Muscle of back (tissue), 11 donors: ENCODE data around the gene NCCRP1. TPM values are rescaled to one million over a fixed set of nuclear protein-coding genes. Genes with fewer than 3 reads are reported as not detected.
"Not testable (repeated sequence)": the region's sequence is repeated elsewhere in the genome, so short reads cannot be mapped to it uniquely, and the experiment has no call there.

Experiments
- DNase-seq, 3 donors: peaks; one replicate each; pipeline versions ENCODE4 v3.0.0 to v3.0.0-alpha.2; 2013
- polyA plus RNA-seq, 10 donors: library from polyadenylated mRNA; unstranded; fragments of 120-200 nt; gene quantifications; one replicate each; pipeline ENCODE4 v1.2.1, GENCODE V29; 2013; ENCODE audit not compliant: insufficient read length in 10 of 10

The NCCRP1 gene
- polyA plus RNA-seq, 10 donors: 0.08 to 2.1 (median 0.13) TPM; not detected in 5

DNA sequence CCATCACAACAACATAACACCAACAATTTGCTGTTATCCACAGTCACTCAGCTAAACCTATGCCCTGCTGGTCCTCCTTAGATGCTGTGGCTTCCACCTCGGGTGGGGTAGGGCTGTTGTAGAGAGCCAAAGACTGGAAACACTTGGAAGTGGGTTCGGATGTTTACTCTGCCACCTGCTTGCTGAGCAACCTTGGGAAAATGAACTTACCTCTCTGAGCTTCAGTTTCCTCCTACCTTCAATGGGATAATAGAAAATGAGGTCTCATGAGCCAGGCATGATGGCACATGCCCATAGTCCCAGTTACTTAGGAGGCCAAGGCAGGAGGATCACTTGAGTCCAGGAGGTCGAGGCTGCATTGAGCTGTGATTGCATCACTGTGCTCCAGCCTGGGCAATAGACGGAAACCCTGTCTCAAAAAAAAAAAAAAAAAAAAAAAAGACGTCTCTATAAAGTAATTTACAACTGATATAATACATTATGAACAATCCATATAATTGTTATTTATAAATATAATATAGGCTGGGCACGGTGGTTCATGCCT, 10.6 kb downstream of the NCCRP1 start:
- no peak for DNase-seq

DNA sequence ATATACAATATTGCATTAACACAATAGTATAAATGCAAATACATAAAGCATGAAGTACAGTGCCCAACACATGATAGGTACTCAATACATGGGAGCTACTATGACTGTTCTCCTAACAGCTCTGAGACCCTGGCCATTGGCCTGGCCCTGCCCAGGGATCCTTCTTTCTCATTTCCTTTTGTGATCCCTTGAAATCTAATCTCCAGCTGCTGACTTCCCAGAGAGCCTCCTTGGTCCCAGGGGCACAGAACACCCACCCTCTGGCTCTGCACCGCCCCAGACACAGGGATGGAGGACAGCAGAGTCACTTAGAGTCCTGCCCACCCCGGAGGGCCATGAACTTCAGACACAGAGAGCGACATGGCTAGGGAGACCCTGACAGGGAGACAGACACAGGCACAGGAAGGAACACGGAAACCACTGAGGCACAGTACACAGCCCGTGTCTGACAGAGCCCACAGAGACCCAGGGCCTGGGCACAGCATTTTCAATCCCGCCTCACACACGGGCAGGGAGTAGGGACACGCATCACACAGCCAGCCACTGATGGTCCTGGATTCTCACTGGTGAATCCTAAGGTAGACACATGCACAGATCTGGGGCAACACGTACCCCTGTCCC, 11.5 kb downstream of the NCCRP1 start:
- no peak for DNase-seq

DNA sequence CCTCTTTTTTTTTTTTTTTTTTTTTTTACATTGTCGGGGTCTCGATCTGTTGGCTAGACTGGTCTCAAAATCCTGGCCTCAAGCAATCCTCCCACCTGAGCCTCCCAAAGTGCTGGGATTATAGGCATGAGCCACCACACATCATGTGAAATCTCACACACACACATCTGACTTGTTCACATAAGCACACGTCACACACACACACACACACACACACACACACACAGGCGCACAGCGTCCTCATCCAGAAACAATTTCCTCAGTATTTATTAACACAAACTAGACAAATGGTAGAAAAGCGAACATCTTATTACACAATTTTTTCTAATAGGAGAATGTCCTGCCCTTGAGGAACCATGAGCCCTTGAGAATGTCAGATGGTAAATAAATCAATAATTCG, 12.4 kb downstream of the NCCRP1 start:
- no peak for DNase-seq

DNA sequence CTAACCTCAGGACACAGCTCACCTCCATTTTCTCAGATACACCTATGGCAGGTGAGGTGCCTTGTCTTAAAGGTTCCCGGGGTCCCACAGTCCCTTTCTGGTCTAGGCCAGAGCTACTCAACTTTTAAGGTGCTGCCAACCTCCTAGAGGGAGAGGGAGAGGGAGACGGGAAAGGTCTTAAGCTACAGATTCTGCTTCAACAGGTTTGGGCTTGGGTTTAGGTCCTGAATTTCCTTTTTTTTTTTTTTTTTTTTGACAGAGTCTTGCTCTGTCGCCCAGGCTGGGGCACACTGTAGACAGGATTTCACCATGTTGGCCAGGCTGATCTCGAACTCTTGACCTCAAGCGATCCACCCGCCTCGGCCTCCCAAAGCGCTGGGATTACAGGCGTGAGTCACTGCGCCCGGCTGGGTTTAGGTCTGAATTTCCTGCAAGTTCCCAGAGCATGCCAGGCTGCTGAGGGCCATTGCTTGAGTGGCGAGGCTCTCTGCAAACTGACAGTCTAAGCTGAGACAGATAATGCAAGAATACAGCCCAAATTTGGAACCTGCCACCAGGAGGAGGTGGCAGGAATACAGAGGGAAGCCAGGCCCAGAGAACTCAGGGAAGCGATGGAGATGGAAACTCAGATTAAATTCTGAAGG, 15.1 kb downstream of the NCCRP1 start:
- DNase-seq: no peak

- DNase-seq: no peak
Observed at GRCh38 chr19:39212375-39212742, 15.6 kb downstream of the NCCRP1 start.

DNA sequence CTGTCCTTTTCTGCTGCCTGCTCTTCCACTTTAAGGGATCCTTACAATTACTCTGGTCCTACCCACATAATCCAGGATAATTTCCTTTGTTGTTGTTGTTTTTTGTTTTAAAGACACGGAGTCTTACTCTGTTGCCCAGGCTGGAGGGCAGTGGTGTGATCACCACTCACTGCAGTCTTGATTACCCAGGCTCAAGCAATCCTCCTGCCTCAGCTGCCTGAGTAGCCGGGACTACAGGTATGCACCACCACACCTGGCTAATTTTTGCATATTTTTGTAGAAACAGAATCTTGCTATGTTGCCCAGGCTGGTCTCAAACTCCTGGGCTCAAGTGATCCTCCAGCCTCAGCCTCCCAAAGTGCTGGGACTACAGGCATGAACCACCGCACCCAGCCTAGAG, 18.6 kb downstream of the NCCRP1 start:
- not testable (repeated sequence) for DNase-seq

DNA sequence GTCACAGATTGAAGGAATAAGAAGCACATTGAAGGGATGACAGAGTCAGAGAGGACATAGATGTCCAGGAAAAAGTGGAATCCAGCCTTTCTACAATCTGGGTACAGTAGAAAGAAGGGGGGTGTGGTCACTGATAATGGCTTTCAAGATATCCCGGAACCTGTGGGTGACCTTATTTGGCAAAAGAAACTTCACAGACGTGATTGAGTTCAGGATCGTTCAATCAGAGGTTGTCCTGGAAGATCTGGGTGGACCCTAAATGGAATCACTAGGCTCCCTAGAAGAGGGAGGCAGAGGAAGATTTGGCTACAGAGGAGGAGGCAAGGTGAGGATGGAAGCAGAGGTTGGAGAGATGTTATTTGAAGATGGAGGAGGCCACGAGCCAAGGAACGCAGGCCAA, 20.3 kb downstream of the NCCRP1 start:
- DNase-seq: no peak

DNA sequence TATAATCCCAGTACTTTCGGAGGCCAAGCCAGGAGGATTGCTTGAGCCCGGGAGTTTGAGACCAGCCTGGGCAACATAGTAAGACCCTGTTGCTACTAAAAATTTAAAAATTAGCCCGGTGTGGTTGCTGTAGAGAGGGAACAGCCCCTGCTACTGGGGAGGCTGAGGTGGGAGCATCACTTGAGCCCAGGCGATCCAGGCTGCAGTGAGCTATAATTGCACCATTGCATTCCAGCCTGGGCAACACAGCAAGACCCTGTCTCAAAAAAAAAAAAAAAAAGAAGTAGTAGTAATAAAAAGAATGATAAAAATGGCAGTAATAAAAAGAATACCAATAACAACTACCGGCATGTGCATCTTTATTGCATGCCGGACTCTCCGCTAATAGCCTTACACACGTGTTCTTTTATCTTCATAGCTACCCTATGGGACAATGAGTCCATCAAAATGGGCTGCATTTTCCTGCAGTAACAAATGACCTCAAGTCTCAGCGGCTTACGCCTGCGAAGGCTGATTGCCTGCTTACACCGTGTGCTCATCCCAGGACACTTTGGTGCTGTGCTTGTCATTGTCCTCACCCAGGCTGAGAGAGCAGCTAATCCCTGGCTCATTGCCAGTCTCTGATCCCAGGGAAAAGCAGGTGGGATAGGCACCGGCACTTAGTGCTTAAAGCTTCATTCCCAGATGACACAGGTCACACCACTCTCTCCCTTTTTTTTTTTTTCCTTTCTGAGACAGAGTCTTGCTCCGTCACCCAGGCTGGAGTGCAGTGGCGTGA, 21.7 kb downstream of the NCCRP1 start:
- DNase-seq: no peak

- not testable (repeated sequence) for DNase-seq
Observed at GRCh38 chr19:39219108-39219507, 22.3 kb downstream of the NCCRP1 start.

DNA sequence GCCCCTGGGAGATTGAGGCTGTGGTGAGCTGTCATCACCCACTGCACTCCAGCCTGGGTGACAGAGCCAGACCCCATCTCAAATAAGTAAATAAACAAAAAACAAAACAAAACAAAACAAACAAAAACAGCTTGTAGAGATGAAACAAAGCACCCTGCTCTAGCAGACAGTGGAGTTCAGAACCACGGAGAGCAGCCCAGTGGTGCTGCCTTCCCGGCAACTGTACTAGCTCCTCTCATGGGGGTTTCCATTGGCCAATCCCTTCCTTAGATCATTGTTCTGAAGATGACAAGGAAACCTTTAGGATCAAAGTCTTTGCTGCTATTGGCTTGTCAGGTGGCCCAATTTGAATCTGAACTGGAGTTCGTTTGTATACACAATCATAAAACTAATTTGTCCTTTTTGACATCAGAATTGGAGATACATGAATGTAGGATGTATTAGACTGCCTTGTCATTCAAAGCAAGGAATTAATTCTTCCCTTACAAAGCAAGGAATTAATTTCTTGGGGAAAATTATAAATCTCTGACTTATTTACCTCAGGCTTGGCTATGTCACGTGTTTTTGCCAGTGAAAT, 27.0 kb downstream of the NCCRP1 start:
- DNase-seq: peak in 2 of 3 donors; percentile 17 to 48

DNA sequence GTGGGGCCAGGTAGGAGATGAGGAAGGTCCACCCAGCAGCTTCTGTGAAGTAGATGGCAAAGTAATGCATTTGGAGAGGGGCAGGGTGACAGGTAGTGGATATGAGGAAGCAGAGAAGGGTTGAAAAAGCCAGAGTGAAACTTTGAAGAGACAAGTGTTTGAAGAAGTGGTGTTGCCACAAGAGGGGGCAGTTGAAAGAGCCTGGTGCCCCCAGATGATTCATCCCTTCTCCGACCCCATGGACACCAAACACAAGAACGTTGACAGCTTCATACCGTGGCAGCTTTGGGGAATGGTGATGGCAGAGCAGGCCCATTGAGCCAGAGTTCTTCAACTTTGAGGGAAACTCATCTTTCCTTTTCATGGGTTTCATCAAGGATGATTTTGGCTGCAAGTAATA, 28.1 kb downstream of the NCCRP1 start:
- DNase-seq: no peak

- DNase-seq: no peak
Observed at GRCh38 chr19:39230096-39230764, 33.5 kb downstream of the NCCRP1 start.

DNA sequence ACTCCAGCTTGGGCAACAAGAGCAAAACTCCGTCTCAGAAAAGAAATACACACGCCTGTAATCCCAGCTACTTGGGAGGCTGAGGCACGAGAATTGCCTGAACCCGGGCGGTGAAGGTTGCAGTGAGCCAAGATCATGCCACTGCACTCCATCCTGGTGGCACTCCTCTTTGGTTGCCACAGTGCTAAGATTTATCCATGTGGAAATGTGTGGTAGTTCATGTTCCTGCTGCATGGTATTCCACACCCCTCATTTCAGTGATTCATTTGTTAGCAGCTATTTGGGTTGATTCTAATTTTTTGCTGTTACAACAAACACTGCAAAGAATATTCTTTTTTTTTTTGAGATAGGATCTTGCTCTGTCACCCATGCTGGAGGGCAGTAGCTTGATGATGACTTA, 35.9 kb downstream of the NCCRP1 start:
- DNase-seq: no peak

- no peak for DNase-seq
Observed at GRCh38 chr19:39236527-39236926, 39.8 kb downstream of the NCCRP1 start.

GRCh38 chr19:39237200-39238184, 40.7 kb downstream of the NCCRP1 start:
- DNase-seq: no peak

- DNase-seq: no peak
Observed at GRCh38 chr19:39238209-39238608, 41.4 kb downstream of the NCCRP1 start.

DNA sequence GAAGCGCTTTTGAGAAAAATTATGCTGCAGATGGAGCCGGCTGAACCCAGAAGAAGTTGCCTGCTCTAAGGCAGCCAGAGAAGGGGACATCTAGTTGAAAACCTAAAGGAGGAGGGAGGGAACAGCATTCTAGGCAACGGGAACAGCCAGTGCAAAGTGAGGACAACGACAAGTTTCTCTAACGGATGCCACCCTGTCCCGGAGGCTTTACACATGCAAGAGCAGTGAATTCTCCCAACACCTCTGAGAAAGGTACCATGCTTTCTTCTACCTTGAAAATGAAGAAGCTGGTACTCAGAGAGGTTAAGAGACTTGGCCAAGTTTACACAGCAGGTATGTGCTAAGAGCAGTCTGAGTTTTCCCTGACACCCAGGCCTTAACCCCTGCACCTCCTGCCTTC, 42.2 kb downstream of the NCCRP1 start:
- DNase-seq: no peak

DNA sequence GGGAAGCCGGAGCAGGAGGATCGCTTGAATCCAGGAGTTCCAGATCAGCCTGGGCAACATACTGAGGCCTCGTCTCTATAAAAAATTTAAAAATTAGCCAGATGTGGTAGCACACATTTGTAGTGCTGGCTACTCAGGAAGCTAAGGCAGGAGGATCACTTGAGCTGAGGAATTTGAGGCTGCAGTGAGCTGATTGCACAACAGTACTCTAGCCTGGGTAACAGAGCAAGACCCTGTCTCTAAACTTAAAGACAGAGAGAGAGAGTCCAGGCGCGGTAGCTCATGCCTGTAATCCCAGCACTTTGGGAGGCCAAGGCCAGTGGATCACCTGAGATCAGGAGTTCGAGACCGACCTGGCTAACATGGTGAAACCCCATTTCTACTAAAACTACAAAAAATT, 43.7 kb downstream of the NCCRP1 start:
- no peak for DNase-seq

GRCh38 chr19:39243741-39244140, 47.0 kb downstream of the NCCRP1 start:
- DNase-seq: not testable (repeated sequence)

GRCh38 chr19:39244410-39245100, 47.8 kb downstream of the NCCRP1 start, which contains the start of gene IFNL3:
TSS of gene IFNL3 (minus strand) at chr19:39245006. CDS start at chr19:39244967, 39 bp downstream.
- not testable (repeated sequence) for DNase-seq
